ENCODE data around the gene DDX41.
"Not testable (repeated sequence)": the region's sequence is repeated elsewhere in the genome, so short reads cannot be mapped to it uniquely, and the experiment has no call there.

DDX41 gene

GRCh38 chr5:177537389-177538361 is 20.9 kb upstream of the DDX41 start:
- DNase-seq = no peak

- no peak for DNase-seq
These were observed 19.6 kb upstream of the DDX41 start for GRCh38 chr5:177536386-177536785.

GRCh38 chr5:177535125-177535524 is 18.4 kb upstream of the DDX41 start:
- no peak for DNase-seq

GRCh38 chr5:177534433-177534832 is 17.7 kb upstream of the DDX41 start:
- DNase-seq = not testable (repeated sequence)

- DNase-seq = no peak
These were observed 14.6 kb upstream of the DDX41 start for GRCh38 chr5:177531209-177531940.

- no peak for DNase-seq
These were observed 13.9 kb upstream of the DDX41 start for GRCh38 chr5:177530638-177531037.

- no peak for DNase-seq
These were observed 12.8 kb upstream of the DDX41 start for GRCh38 chr5:177529247-177530203.

- DNase-seq = no peak
These were observed 11.9 kb upstream of the DDX41 start for GRCh38 chr5:177528631-177529030.

GRCh38 chr5:177527595-177527994 is 10.8 kb upstream of the DDX41 start:
- no peak for DNase-seq

GRCh38 chr5:177526791-177527190 is 10.0 kb upstream of the DDX41 start:
- no peak for DNase-seq

GRCh38 chr5:177526191-177526590 is 9.4 kb upstream of the DDX41 start:
- DNase-seq = no peak

- DNase-seq = no peak
These were observed 8.3 kb upstream of the DDX41 start for GRCh38 chr5:177524941-177525655.

- no peak for DNase-seq
These were observed 7.8 kb upstream of the DDX41 start for GRCh38 chr5:177524539-177524900.

- no peak for DNase-seq
These were observed 7.2 kb upstream of the DDX41 start for GRCh38 chr5:177523711-177524538.

- DNase-seq = no peak
These were observed 4.3 kb upstream of the DDX41 start for GRCh38 chr5:177520916-177521513.

- DNase-seq = no peak
These were observed 3.5 kb upstream of the DDX41 start for GRCh38 chr5:177520271-177520670.

- DNase-seq = no peak
These were observed 2.9 kb upstream of the DDX41 start for GRCh38 chr5:177519463-177520235.

- no peak for DNase-seq
These were observed 1.2 kb downstream of the DDX41 start for GRCh38 chr5:177515580-177515979.

GRCh38 chr5:177514541-177514940 is 2.2 kb downstream of the DDX41 start:
- no peak for DNase-seq

GRCh38 chr5:177513500-177513899 is 3.3 kb downstream of the DDX41 start:
- DNase-seq = no peak
